A204.1 (cell line): ENCODE results near the gene SPATA12.

Source experiments
- FAIRE-seq: peaks from 2 replicates; lab custom pipeline; 2012; peaks lifted over from hg19 to GRCh38; lab: Jason Lieb, UNC

The SPATA12 gene

GRCh38 chr3:57118254-57118653 is 57.8 kb downstream of the SPATA12 start:
- FAIRE-seq, result no peak

GRCh38 chr3:57120040-57120439 is 59.6 kb downstream of the SPATA12 start:
- no peak for FAIRE-seq

DNA sequence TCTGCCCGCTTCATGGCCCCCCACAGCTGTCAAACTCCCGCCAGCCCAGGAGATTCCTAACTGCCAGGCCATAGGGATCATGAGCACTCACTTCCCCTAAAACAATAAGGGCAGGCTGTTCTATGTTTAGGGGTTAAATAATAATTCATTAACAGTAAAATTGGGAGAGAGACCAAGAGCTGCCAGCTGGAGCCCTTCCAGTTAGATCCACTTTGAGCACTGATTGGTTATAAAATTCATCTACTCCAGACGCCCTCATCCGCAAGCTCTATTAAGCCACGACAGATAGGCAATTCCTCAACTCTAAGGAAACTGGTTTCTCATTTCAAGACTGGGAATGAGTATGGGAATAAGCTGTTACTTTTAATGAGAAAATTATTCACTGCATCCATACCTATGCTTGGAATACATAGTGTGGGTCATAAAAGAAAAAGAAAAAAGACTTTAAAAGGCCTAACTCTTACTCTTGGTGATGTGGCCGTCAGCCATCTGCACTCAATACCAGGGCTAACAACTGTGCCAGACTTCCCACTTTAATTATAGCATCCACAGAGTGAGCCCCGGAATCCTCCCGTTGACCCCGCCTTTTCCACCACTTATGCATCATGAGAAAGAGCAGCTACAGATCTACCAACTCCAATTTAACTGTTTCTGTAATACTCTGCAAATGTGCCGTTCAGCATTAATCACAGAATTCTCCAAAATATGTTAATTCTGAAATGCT is 60.1 kb downstream of the SPATA12 start:
- FAIRE-seq, result no peak
